SK-N-SH treated with all-trans-retinoic acid at 6 μM for 48 hours (cell line): ENCODE results near the gene UTF1.
"Not testable (repeated sequence)": the region's sequence is repeated elsewhere in the genome, so short reads cannot be mapped to it uniquely, and the experiment has no call there.

Source experiments
- ATAC-seq: fragments of 200-7000 bp; cut with Tn5 transposase; 3 replicates; pipeline ENCODE4 v1.9.1; 2020; ENCODE audit warnings: mild to moderate bottlenecking, moderate library complexity
- ARNTL ChIP-seq: fragments of 450-650 bp; formaldehyde crosslinking; IDR thresholded peaks from 2 replicates; pipeline ENCODE4 v1.5.0; 2020; ENCODE audit warnings: low read depth, mild to moderate bottlenecking, moderate library complexity, borderline replicate concordance
- BACH2 ChIP-seq: fragments of 250-450 bp; sonication (Bioruptor Pico); IDR thresholded peaks from 2 replicates; pipeline ENCODE4 v1.9.0; 2021; ENCODE audit warnings: mild to moderate bottlenecking, borderline replicate concordance
- CREB5 ChIP-seq: fragments of 250-450 bp; sonication (Bioruptor Pico); IDR thresholded peaks from 2 replicates; pipeline ENCODE4 v1.5.1; 2020; ENCODE audit warnings: low read depth, mild to moderate bottlenecking, moderate library complexity
- CSDC2 ChIP-seq: fragments of 250-450 bp; sonication (Bioruptor Pico); IDR thresholded peaks from 2 replicates; pipeline ENCODE4 v1.5.0; 2020; ENCODE audit warnings: mild to moderate bottlenecking, moderate library complexity
- ESRRG ChIP-seq: fragments of 250-450 bp; sonication (Bioruptor Pico); IDR thresholded peaks from 2 replicates; pipeline ENCODE4 v1.6.1; 2021; ENCODE audit warnings: mild to moderate bottlenecking
- ISL1 ChIP-seq: fragments of 250-450 bp; sonication (Bioruptor Pico); IDR thresholded peaks from 2 replicates; pipeline ENCODE4 v2.1.2; 2022; ENCODE audit warnings: mild to moderate bottlenecking, moderate library complexity
- OSR1 ChIP-seq: fragments of 250-450 bp; sonication (Bioruptor Pico); IDR thresholded peaks from 2 replicates; pipeline ENCODE4 v1.8.0; 2022; ENCODE audit warnings: moderate library complexity, mild to moderate bottlenecking, inconsistent platforms
- POU6F1 ChIP-seq: fragments of 250-450 bp; sonication (Bioruptor Pico); IDR thresholded peaks from 2 replicates; pipeline ENCODE4 v1.8.0; 2021; ENCODE audit warnings: low read depth, mild to moderate bottlenecking, moderate library complexity, borderline replicate concordance
- PPARA ChIP-seq: fragments of 250-450 bp; sonication (Bioruptor Pico); IDR thresholded peaks from 2 replicates; pipeline ENCODE4 v1.5.0; 2020; ENCODE audit warnings: mild to moderate bottlenecking, borderline replicate concordance
- RARB ChIP-seq: fragments of 250-450 bp; sonication (Bioruptor Pico); IDR thresholded peaks from 2 replicates; pipeline ENCODE4 v1.8.0; 2021; ENCODE audit warnings: mild to moderate bottlenecking, moderate library complexity
- SNAI2 ChIP-seq: fragments of 250-450 bp; sonication (Bioruptor Pico); IDR thresholded peaks from 2 replicates; pipeline ENCODE4 v1.5.0; 2020; ENCODE audit warnings: mild to moderate bottlenecking, moderate library complexity
- TCF4 ChIP-seq: fragments of 250-450 bp; sonication (Bioruptor Pico); IDR thresholded peaks from 2 replicates; pipeline ENCODE4 v1.8.0; 2021; ENCODE audit warnings: mild to moderate bottlenecking, moderate library complexity, borderline replicate concordance
- TSHZ2 ChIP-seq: fragments of 250-450 bp; sonication (Bioruptor Pico); IDR thresholded peaks from 2 replicates; pipeline ENCODE4 v1.5.0; 2020; ENCODE audit warnings: mild to moderate bottlenecking, moderate library complexity
- ZC3H10 ChIP-seq: fragments of 250-450 bp; sonication (Bioruptor Pico); IDR thresholded peaks from 2 replicates; pipeline ENCODE4 v1.5.1; 2021; ENCODE audit warnings: mild to moderate bottlenecking, moderate library complexity
- ZFP3 ChIP-seq: fragments of 250-450 bp; sonication (Bioruptor Pico); IDR thresholded peaks from 2 replicates; pipeline ENCODE4 v1.5.0; 2020; ENCODE audit warnings: mild to moderate bottlenecking, moderate library complexity
- ZNF565 ChIP-seq: fragments of 450-650 bp; formaldehyde crosslinking; conservative IDR thresholded peaks from 2 replicates; pipeline ENCODE4 v1.5.0; 2020; ENCODE audit warnings: low read depth, mild to moderate bottlenecking, moderate library complexity
- ZNF70 ChIP-seq: fragments of 450-650 bp; formaldehyde crosslinking; IDR thresholded peaks from 2 replicates; pipeline ENCODE4 v1.5.0; 2020; ENCODE audit warnings: mild to moderate bottlenecking, moderate library complexity
- ZNF8 ChIP-seq: fragments of 450-650 bp; formaldehyde crosslinking; IDR thresholded peaks from 2 replicates; pipeline ENCODE4 v1.5.0; 2020; ENCODE audit warnings: mild to moderate bottlenecking, moderate library complexity
- TF ChIP-seq, protein P1 (sequence below): fragments of 250-450 bp; sonication (Bioruptor Pico); IDR thresholded peaks from 2 replicates; pipeline ENCODE4 v1.8.0; 2020; ENCODE audit warnings: mild to moderate bottlenecking, moderate library complexity, borderline replicate concordance
- TF ChIP-seq, protein P2 (sequence below): fragments of 250-450 bp; sonication (Bioruptor Pico); IDR thresholded peaks from 2 replicates; pipeline ENCODE4 v1.5.1; 2021; ENCODE audit warnings: mild to moderate bottlenecking, moderate library complexity

UTF1 gene

DNA sequence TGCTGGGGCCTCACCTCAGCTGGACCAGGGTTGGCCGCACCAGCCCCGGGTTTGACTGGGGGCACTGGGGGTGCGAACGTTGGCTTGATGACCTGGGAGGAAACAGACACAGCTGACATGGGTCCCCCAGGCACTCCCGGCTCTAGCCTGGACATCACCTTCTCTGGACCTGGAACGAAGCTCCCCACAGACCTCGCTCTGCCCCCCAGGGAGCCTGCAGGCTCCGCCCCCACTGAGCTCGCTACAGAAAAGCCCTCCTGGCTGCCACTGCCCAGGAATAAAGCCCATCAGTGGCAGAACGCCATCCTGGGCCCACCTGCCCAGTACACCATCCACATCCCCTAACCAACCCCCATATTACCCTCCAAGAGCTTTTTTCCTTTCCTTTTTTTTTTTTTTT lies 33.7 kb downstream of the UTF1 start (continued):
- TF ChIP-seq CREB5 (CRISPR knock-in tag): no peak
- no peak for TF ChIP-seq ESRRG (CRISPR knock-in tag)

DNA sequence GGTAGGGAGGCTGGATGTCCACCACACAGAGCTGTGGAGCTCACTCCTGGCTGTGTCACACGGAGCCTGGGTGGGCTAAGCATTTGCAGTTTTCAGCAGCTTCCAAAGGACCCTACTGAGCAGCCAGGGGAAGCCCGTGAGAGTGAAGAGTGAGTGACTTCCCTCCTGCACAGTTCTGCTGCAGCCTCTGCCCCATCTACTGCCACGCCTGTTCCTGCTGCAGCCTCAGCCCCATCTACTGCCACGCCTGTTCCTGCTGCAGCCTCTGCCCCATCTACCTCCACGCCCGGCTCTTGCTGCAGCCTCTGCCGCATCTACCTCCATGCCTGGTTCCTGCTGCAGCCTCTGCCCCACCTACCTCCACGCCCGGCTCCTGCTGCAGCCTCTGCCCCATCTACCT lies 34.4 kb downstream of the UTF1 start:
- TF ChIP-seq ESRRG (CRISPR knock-in tag): no peak
- no peak for TF ChIP-seq ZNF8 (CRISPR knock-in tag)
- TF ChIP-seq OSR1 (CRISPR knock-in tag): no peak
- TF ChIP-seq ARNTL: no peak
- TF ChIP-seq, protein P1, sequence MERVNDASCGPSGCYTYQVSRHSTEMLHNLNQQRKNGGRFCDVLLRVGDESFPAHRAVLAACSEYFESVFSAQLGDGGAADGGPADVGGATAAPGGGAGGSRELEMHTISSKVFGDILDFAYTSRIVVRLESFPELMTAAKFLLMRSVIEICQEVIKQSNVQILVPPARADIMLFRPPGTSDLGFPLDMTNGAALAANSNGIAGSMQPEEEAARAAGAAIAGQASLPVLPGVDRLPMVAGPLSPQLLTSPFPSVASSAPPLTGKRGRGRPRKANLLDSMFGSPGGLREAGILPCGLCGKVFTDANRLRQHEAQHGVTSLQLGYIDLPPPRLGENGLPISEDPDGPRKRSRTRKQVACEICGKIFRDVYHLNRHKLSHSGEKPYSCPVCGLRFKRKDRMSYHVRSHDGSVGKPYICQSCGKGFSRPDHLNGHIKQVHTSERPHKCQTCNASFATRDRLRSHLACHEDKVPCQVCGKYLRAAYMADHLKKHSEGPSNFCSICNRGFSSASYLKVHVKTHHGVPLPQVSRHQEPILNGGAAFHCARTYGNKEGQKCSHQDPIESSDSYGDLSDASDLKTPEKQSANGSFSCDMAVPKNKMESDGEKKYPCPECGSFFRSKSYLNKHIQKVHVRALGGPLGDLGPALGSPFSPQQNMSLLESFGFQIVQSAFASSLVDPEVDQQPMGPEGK (CRISPR knock-in tag): no peak
- TF ChIP-seq ISL1: no peak
- no peak for TF ChIP-seq CSDC2 (CRISPR knock-in tag)
- TF ChIP-seq, protein P2, sequence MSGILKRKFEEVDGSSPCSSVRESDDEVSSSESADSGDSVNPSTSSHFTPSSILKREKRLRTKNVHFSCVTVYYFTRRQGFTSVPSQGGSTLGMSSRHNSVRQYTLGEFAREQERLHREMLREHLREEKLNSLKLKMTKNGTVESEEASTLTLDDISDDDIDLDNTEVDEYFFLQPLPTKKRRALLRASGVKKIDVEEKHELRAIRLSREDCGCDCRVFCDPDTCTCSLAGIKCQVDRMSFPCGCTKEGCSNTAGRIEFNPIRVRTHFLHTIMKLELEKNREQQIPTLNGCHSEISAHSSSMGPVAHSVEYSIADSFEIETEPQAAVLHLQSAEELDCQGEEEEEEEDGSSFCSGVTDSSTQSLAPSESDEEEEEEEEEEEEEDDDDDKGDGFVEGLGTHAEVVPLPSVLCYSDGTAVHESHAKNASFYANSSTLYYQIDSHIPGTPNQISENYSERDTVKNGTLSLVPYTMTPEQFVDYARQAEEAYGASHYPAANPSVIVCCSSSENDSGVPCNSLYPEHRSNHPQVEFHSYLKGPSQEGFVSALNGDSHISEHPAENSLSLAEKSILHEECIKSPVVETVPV: no peak
- TF ChIP-seq BACH2 (CRISPR knock-in tag): no peak
- ATAC-seq: no peak

GRCh38 chr10:133265052-133265451 lies 35.0 kb downstream of the UTF1 start:
- not testable (repeated sequence) for ATAC-seq

DNA sequence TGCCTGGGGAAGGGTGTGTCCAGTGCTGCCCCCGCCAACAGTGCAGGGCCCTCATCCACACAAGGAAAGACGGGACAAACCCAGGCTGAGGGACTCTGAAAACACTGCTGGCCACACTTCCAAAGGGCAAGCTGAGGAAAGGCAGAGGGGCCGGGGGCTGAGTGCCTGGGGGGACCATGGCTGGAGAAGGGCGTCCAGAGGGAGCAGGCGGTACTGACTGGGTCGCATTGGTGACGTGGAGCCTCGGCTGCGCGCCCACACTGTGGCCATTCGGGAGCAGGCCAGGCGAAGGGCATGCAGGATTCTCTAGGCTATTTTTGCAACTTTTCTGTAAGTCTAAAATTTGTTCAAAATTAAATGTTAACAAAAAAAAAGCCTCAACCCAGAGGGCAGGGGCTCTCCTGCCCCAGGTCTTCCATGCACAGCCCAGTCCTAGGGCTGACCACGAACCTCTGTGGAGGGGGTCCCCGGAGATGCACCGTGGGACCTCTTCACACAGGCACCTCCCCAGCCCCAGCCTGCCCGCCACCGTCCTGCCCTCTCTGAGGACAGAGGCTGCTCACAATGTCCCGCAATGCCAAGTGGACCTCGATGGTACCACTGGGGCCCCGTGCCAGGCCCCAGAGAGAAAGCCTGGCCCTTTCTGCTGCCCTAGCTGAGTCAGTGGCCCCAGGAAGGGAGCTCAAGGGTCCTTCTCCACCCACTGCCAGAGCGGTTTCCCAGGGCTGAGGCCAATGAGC lies 36.2 kb downstream of the UTF1 start:
- ATAC-seq: no peak
- TF ChIP-seq PPARA (CRISPR knock-in tag) (no peak), CREB5 (CRISPR knock-in tag) (no peak), ZC3H10 (CRISPR knock-in tag) (no peak), OSR1 (CRISPR knock-in tag) (no peak), ZNF70 (no peak), POU6F1 (CRISPR knock-in tag) (no peak), ZFP3 (CRISPR knock-in tag) (no peak), ZNF565 (CRISPR knock-in tag) (no peak), BACH2 (CRISPR knock-in tag) (no peak), RARB (no peak), CSDC2 (CRISPR knock-in tag) (no peak), TSHZ2 (CRISPR knock-in tag) (no peak), SNAI2 (CRISPR knock-in tag) (no peak), TCF4 (CRISPR knock-in tag) (no peak), ZNF8 (CRISPR knock-in tag) (no peak)
- TF ChIP-seq, protein P1 (CRISPR knock-in tag): no peak
